ENCODE results near the gene TCAP.

TCAP gene

DNA sequence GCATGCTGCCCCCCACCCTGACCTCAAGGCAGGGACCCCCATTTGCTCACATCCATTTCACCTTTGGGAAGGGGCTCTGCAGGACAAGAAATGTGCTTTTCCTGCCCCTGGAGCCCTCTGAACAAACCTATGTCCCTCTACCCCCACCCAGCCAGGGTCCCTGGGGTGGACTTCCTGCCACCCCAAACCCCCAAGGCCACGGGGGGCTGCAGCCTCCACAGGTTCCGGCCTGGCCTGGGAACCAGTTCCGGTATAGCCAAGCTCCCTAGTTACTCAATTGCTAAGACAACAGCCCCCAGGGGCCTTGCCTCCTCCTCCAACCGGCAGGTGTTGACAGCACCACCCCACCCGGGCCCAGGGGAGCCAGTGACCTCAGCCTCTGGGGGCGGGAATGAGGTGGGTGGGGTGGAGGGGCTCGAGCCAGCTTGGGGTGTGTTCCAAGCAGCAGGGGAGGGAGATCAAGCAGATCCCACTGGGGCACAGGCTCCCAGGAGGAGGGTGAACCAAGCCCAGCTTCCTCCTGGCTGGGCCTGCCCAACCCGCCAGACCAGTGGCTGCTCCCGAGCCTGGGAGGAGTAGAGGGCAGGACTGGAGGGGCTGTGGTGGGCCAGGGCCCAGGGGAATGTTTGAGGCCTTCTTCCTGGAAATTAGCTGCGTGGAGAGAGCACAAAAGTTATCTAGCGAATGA, 9.7 kb downstream of the TCAP start:
- H3K4me3 ChIP-seq (ENCODE audit: low read depth, low read length): peak overlapping the region; percentile 28

DNA sequence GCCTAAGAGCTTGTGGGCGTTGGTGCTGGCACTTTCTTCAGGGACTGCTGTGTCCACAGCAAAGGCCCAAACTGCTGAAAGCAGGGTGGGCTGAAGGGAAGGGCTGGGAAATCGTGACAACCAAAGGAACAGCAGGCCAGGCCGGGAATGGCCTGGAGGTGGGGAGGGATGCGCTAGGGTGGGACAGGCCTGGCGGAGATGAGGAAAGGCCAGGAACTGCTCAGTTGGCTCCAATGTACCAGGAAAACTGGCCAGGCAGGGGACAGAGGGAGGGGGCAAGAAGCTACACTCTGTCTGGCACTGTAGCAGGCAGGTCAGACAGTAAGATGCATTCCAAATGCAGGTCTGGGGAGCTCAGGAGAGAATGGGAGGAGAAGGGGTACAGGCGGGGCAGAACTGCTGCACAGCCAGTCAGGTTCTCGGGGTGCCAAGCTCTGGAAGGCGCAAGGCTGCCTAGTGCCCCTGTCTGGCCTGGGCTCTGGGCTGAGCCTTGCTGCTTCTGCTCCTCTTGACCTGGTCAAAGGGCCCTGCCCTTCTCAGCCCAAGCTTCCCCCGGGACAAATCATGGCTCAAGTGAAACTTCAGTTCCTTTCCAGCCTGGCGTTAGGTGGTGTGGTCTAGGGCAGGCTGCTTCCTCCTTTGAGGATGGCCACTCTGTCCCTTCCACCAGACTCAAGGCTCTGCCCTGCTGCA, 10.4 kb downstream of the TCAP start:
- DNase-seq (ENCODE audit: low read depth): no peak
- TF ChIP-seq POLR2A (IDR thresholded peaks at IDR 0.05; ENCODE audit: extremely low read depth, insufficient read length) (no peak), MYC (IDR thresholded peaks at IDR 0.05; ENCODE audit: low read depth, low read length) (no peak)
- TF ChIP-seq, protein P1, sequence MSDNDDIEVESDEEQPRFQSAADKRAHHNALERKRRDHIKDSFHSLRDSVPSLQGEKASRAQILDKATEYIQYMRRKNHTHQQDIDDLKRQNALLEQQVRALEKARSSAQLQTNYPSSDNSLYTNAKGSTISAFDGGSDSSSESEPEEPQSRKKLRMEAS (IDR thresholded peaks at IDR 0.05; ENCODE audit: low read depth, low read length): no peak
- TF ChIP-seq, protein P2, sequence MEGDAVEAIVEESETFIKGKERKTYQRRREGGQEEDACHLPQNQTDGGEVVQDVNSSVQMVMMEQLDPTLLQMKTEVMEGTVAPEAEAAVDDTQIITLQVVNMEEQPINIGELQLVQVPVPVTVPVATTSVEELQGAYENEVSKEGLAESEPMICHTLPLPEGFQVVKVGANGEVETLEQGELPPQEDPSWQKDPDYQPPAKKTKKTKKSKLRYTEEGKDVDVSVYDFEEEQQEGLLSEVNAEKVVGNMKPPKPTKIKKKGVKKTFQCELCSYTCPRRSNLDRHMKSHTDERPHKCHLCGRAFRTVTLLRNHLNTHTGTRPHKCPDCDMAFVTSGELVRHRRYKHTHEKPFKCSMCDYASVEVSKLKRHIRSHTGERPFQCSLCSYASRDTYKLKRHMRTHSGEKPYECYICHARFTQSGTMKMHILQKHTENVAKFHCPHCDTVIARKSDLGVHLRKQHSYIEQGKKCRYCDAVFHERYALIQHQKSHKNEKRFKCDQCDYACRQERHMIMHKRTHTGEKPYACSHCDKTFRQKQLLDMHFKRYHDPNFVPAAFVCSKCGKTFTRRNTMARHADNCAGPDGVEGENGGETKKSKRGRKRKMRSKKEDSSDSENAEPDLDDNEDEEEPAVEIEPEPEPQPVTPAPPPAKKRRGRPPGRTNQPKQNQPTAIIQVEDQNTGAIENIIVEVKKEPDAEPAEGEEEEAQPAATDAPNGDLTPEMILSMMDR (IDR thresholded peaks at IDR 0.05; ENCODE audit: low read depth, low read length): no peak
- peak overlapping the region; percentile 28 for H3K4me3 ChIP-seq (ENCODE audit: low read depth, low read length)

More for the DNA sequence above, 9.7 kb downstream of the TCAP start:
- TF ChIP-seq, protein P2 (IDR thresholded peaks at IDR 0.05; ENCODE audit: low read depth, low read length): no peak
- TF ChIP-seq MYC (IDR thresholded peaks at IDR 0.05; ENCODE audit: low read depth, low read length) (no peak; the same call in 1 of the 2 replicates), POLR2A (IDR thresholded peaks at IDR 0.05; ENCODE audit: extremely low read depth, insufficient read length) (no peak)
- TF ChIP-seq, protein P1 (IDR thresholded peaks at IDR 0.05; ENCODE audit: low read depth, low read length): peak; percentile 53
- peak; percentile 98 for DNase-seq (ENCODE audit: low read depth)

DNA sequence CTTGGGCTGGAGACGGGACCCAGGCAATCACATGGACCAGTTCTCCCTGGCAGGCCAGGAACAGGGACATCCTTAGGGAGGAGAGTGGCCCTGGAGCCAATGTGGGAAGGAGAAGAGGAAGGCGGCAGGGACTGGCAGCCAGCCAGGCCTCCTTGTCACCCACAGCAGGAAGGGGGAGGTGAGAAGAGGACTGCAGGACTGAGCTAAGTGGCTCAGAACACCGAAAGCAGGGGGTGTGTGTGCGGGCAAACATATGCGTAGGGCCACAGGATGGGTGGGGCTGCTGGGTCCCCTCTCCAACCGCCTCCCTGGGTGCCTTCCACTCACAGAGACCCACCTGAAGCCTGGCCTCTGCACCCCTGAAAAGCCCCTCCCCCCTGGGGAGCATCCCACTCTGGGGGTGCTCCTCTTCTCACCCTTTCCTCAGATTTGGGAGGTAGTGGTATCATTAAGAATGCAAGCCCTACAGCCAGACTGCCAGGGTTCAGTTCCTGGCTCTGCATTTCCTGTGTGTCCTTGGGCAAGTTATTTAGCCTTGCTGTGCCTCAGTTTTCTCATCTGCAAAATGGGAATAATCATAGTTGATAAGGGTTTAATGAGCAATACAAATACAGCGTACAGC, 11.2 kb downstream of the TCAP start:
- H3K4me3 ChIP-seq (ENCODE audit: low read depth, low read length): no peak overlapping the region
- TF ChIP-seq, protein P1 (IDR thresholded peaks at IDR 0.05; ENCODE audit: low read depth, low read length): peak; percentile 79
- TF ChIP-seq POLR2A (IDR thresholded peaks at IDR 0.05; ENCODE audit: extremely low read depth, insufficient read length) (no peak), MYC (IDR thresholded peaks at IDR 0.05; ENCODE audit: low read depth, low read length) (peak; percentile 56)
- TF ChIP-seq, protein P2 (IDR thresholded peaks at IDR 0.05; ENCODE audit: low read depth, low read length): no peak
- DNase-seq (ENCODE audit: low read depth): peak; percentile 87

DNA sequence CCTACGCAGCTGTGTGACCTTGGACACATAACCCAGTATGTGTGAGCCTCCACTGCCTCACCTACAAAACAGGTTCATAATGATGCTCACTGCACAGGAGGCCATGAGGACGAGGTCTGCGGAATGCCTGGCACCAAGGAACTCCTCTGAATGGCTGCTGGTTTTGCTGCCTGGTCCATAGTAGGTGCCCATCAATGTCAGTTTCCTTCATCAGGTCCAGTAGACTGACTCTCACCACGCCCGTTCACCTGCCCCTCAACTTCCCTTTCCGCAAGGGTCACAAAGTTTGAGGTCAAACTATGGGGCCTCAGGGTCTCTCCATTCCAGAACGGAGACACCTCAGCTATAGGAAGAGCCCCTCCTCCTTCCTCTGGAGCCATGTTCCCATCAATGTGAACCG, 11.9 kb downstream of the TCAP start:
- no peak for DNase-seq (ENCODE audit: low read depth)
- TF ChIP-seq, protein P1 (IDR thresholded peaks at IDR 0.05; ENCODE audit: low read depth, low read length): no peak
- TF ChIP-seq POLR2A (IDR thresholded peaks at IDR 0.05; ENCODE audit: extremely low read depth, insufficient read length) (no peak), MYC (IDR thresholded peaks at IDR 0.05; ENCODE audit: low read depth, low read length) (no peak)
- TF ChIP-seq, protein P2 (IDR thresholded peaks at IDR 0.05; ENCODE audit: low read depth, low read length): no peak
- no peak overlapping the region for H3K4me3 ChIP-seq (ENCODE audit: low read depth, low read length)

DNA sequence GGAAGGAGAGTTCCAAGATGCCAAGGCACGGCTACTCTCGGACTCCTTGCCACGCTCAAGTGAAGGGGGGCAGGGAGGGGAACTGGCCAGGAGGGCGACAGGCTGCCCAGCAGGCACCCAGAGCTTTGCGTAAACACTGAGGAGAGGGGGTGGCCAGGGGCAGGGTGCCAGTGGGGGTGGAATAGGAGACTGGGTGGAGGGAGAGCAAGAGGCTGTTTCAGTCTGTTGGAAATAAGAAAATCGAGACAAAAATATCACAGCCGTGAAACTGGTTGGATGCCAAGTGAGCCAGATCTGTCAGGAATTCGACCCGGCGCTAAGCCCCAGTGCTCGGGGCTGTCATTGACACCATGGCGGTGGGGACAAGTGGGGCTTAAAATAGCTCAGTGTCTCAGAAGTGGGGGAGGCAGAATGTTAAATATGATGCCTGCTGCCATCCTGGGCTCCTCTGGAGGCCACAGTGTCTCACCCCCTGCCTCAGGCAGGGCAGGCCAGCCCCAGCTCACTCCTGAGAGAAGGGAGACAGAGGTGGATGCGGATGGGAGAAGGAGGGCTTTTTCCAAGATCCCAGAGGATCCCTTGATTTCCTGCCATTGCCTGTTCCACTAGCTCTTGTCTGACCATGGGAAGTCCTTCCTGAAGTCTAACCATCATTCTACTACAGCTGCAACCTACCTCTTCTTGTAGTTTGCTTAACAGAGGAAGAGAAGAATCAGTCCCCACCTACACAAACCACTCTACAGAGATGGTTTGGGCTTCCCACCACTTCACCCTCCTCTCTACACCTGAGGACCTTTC, 12.6 kb downstream of the TCAP start:
- H3K4me3 ChIP-seq (ENCODE audit: low read depth, low read length): no peak overlapping the region
- no peak for DNase-seq (ENCODE audit: low read depth)
- no peak for TF ChIP-seq POLR2A (IDR thresholded peaks at IDR 0.05; ENCODE audit: extremely low read depth, insufficient read length)
- TF ChIP-seq, protein P1 (IDR thresholded peaks at IDR 0.05; ENCODE audit: low read depth, low read length): no peak
- no peak for TF ChIP-seq MYC (IDR thresholded peaks at IDR 0.05; ENCODE audit: low read depth, low read length)
- TF ChIP-seq, protein P2 (IDR thresholded peaks at IDR 0.05; ENCODE audit: low read depth, low read length): no peak

Data from NB4 (cell line).